Upper lobe of left lung (tissue), 4 donors: ENCODE data around the gene ZBED1.

Experiments
- EP300 ChIP-seq, 4 donors: sonication (generic); formaldehyde crosslinking; IDR thresholded peaks; one replicate each; pipeline ENCODE4 v1.5.1; 2017; ENCODE audit warnings: antibody characterized with exemption in 4 of 4, control low read depth in 2 of 4
- TF ChIP-seq, protein P1 (sequence below), 6 experiments: fragments of 450-650 bp in 4 of 6; fragments of 200-600 bp in 2 of 6; sonication (generic) in 2 of 6; IDR thresholded peaks; one replicate each; pipeline ENCODE4 v1.5.1; 2016 to 2019; ENCODE audit warnings: antibody characterized with exemption in 6 of 6

DNA sequence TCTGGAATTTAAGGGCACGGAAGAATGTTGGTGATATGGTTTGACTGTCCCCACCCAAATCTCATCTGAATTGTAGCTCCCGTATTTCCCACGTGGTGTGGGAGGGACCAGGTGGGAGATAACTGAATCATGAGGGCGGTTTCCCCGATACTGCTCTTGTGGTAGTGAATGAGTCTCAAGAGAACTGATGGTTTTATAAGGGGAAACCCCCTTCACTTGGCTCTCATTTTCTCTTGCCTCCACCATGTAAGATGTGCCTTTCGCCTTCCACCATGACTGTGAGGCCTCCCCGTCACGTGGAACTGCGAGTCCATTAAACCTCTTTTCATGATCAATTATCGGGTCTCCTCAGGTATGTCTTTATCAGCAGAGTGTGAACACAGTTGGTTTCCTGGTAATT, 25.6 kb upstream of the ZBED1 start:
- TF ChIP-seq, protein P1, sequence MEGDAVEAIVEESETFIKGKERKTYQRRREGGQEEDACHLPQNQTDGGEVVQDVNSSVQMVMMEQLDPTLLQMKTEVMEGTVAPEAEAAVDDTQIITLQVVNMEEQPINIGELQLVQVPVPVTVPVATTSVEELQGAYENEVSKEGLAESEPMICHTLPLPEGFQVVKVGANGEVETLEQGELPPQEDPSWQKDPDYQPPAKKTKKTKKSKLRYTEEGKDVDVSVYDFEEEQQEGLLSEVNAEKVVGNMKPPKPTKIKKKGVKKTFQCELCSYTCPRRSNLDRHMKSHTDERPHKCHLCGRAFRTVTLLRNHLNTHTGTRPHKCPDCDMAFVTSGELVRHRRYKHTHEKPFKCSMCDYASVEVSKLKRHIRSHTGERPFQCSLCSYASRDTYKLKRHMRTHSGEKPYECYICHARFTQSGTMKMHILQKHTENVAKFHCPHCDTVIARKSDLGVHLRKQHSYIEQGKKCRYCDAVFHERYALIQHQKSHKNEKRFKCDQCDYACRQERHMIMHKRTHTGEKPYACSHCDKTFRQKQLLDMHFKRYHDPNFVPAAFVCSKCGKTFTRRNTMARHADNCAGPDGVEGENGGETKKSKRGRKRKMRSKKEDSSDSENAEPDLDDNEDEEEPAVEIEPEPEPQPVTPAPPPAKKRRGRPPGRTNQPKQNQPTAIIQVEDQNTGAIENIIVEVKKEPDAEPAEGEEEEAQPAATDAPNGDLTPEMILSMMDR (IDR thresholded peaks at IDR 0.05) = no peak
- TF ChIP-seq EP300 (IDR thresholded peaks at IDR 0.05) = no peak
